ENCODE measurements around the gene DPP9.

The DPP9 gene

GRCh38 chr19:4732680-4733114 is 9.1 kb upstream of the DPP9 start:
- TF ChIP-seq, protein P1, sequence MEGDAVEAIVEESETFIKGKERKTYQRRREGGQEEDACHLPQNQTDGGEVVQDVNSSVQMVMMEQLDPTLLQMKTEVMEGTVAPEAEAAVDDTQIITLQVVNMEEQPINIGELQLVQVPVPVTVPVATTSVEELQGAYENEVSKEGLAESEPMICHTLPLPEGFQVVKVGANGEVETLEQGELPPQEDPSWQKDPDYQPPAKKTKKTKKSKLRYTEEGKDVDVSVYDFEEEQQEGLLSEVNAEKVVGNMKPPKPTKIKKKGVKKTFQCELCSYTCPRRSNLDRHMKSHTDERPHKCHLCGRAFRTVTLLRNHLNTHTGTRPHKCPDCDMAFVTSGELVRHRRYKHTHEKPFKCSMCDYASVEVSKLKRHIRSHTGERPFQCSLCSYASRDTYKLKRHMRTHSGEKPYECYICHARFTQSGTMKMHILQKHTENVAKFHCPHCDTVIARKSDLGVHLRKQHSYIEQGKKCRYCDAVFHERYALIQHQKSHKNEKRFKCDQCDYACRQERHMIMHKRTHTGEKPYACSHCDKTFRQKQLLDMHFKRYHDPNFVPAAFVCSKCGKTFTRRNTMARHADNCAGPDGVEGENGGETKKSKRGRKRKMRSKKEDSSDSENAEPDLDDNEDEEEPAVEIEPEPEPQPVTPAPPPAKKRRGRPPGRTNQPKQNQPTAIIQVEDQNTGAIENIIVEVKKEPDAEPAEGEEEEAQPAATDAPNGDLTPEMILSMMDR (IDR thresholded peaks at IDR 0.05; ENCODE audit: low read depth, low read length) = peak; percentile 82
- no peak for TF ChIP-seq EZH2phosphoT487 (IDR thresholded peaks at IDR 0.05; ENCODE audit: low read depth)
- no peaks in the 10 kb centered on the region for H3K27me3 ChIP-seq (ENCODE audit: low read depth, low read length)
- H3K9ac ChIP-seq (ENCODE audit: low read length) = no peak overlapping the region
- peak overlapping the region; percentile 75 for H3K4me2 ChIP-seq (ENCODE audit: low read length)
- no peaks in the 10 kb centered on the region for H4K20me1 ChIP-seq (ENCODE audit: insufficient read depth, low read length)
- H3K4me3 ChIP-seq (ENCODE audit: low read length) = peak overlapping the region; percentile 54
- peaks cover 11% of the 10 kb centered on the region; the same call in 1 of the 2 replicates for H3K4me1 ChIP-seq (ENCODE audit: low read length)
- H3K9me3 ChIP-seq (ENCODE audit: insufficient read depth, low read length) = no peaks in the 10 kb centered on the region
- no peak overlapping the region for H3K27ac ChIP-seq (ENCODE audit: low read length)
- H3K79me2 ChIP-seq (ENCODE audit: low read length) = no peaks in the 10 kb centered on the region
- H3K36me3 ChIP-seq (replicated peaks; ENCODE audit: low read depth, low read length) = no peaks in the 10 kb centered on the region
- peak overlapping the region; percentile 79 for H2AFZ ChIP-seq (ENCODE audit: low read depth, low read length)

GRCh38 chr19:4730740-4731171 is 7.1 kb upstream of the DPP9 start:
- Histone ChIP-seq H3K4me2 (ENCODE audit: low read length) (no peak overlapping the region), H2AFZ (ENCODE audit: low read depth, low read length) (no peak overlapping the region), H3K36me3 (replicated peaks; ENCODE audit: low read depth, low read length) (no peaks in the 10 kb centered on the region), H3K4me1 (ENCODE audit: low read length) (peaks cover 11% of the 10 kb centered on the region; the same call in 1 of the 2 replicates), H3K27ac (ENCODE audit: low read length) (no peak overlapping the region), H3K4me3 (ENCODE audit: low read length) (no peak overlapping the region), H3K9ac (ENCODE audit: low read length) (no peak overlapping the region), H3K27me3 (ENCODE audit: low read depth, low read length) (no peaks in the 10 kb centered on the region), H4K20me1 (ENCODE audit: insufficient read depth, low read length) (no peaks in the 10 kb centered on the region), H3K79me2 (ENCODE audit: low read length) (no peaks in the 10 kb centered on the region), H3K9me3 (ENCODE audit: insufficient read depth, low read length) (no peaks in the 10 kb centered on the region)
- TF ChIP-seq, protein P1 (IDR thresholded peaks at IDR 0.05; ENCODE audit: low read depth, low read length) = peak; percentile 50
- TF ChIP-seq EZH2phosphoT487 (IDR thresholded peaks at IDR 0.05; ENCODE audit: low read depth) = no peak

- Histone ChIP-seq H3K4me1 (ENCODE audit: low read length) (peaks cover 18% of the 10 kb centered on the region; the same call in 1 of the 2 replicates), H3K4me2 (ENCODE audit: low read length) (peak overlapping the region; percentile 72), H3K36me3 (replicated peaks; ENCODE audit: low read depth, low read length) (no peaks in the 10 kb centered on the region), H3K79me2 (ENCODE audit: low read length) (no peaks in the 10 kb centered on the region), H3K9me3 (ENCODE audit: insufficient read depth, low read length) (no peaks in the 10 kb centered on the region), H3K4me3 (ENCODE audit: low read length) (peak overlapping the region; percentile 71), H2AFZ (ENCODE audit: low read depth, low read length) (peak overlapping the region; percentile 71), H3K27me3 (ENCODE audit: low read depth, low read length) (no peaks in the 10 kb centered on the region), H4K20me1 (ENCODE audit: insufficient read depth, low read length) (no peaks in the 10 kb centered on the region), H3K27ac (ENCODE audit: low read length) (no peak overlapping the region), H3K9ac (ENCODE audit: low read length) (peak overlapping the region; percentile 43)
- TF ChIP-seq, protein P1 (IDR thresholded peaks at IDR 0.05; ENCODE audit: low read depth, low read length) = no peak
- TF ChIP-seq EZH2phosphoT487 (IDR thresholded peaks at IDR 0.05; ENCODE audit: low read depth) = no peak
Measured at GRCh38 chr19:4728871-4729270, 5.2 kb upstream of the DPP9 start.

DNA sequence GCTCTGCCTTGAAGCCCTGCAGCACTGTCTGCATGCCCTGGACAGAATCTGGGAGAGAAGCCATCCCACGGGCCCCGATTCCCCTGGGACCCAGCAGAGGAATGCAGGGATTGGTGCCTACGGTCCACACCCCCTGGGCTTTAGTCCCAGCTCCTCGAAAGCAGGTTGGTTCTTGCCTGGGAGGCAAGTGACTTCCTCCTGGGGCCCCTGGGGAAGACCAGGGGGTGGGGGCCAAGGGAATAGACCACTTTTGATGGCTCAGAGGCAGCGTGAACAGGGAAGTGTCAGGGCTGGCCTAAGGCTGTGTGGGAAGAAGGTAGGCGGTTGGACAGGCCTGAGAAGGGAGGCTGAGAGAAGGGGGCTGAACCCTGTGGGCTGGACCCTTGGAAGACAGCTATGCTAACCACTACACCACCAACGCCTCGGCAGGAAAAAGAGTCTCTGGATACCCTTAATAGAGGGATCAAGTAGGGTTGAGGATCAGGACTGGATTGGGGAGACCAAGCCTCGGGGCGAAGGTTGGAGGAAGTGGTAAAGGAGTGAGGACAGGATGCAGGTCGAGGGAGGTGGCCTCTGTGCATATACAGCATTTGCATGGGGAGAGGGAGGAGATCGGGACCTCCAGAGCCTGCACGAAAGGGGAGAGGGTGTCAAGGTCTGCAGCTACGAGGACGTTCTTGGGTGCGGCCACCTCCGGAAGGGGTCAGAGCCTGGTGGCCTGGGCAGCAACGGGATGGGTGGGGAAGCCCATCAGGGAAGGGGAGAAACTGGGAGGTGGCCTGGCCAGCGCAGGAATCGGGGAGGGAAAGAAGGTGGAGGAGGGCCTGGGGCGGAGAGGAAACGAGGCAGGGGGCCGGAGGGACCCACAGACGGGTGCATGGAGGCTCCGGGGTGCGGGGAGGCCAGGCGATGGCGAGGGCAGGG is 709 bp downstream of the DPP9 start:
- H3K9ac ChIP-seq (ENCODE audit: low read length) = peak overlapping the region; percentile 95
- H3K27ac ChIP-seq (ENCODE audit: low read length) = peak overlapping the region; percentile 50
- peak overlapping the region; percentile 93 for H3K4me3 ChIP-seq (ENCODE audit: low read length)
- peaks cover 6% of the 10 kb centered on the region; the same call in 1 of the 2 replicates for H4K20me1 ChIP-seq (ENCODE audit: insufficient read depth, low read length)
- H3K4me2 ChIP-seq (ENCODE audit: low read length) = peak overlapping the region; percentile 92
- no peak overlapping the region for H2AFZ ChIP-seq (ENCODE audit: low read depth, low read length)
- H3K9me3 ChIP-seq (ENCODE audit: insufficient read depth, low read length) = no peaks in the 10 kb centered on the region
- peaks cover 33% of the 10 kb centered on the region for H3K4me1 ChIP-seq (ENCODE audit: low read length)
- peaks cover 18% of the 10 kb centered on the region for H3K36me3 ChIP-seq (replicated peaks; ENCODE audit: low read depth, low read length)
- no peaks in the 10 kb centered on the region for H3K27me3 ChIP-seq (ENCODE audit: low read depth, low read length)
- peaks cover 44% of the 10 kb centered on the region for H3K79me2 ChIP-seq (ENCODE audit: low read length)
- TF ChIP-seq, protein P1 (IDR thresholded peaks at IDR 0.05; ENCODE audit: low read depth, low read length) = no peak
- no peak for TF ChIP-seq EZH2phosphoT487 (IDR thresholded peaks at IDR 0.05; ENCODE audit: low read depth)
